HepG2 (cell line): ENCODE measurements around the gene HK3. TPM values are rescaled to one million over a fixed set of nuclear protein-coding genes. Genes with fewer than 3 reads are reported as not detected.

ENCODE experiments used
- ATAC-seq: fragments of 200-7000 bp; cut with Tn5 transposase; 3 replicates; pipeline ENCODE4 v1.9.1; 2020; ENCODE audit warnings: mild to moderate bottlenecking, moderate library complexity
- BruUV-seq: library from RNA; stranded (reverse); fragments of 400-500 nt; replicated peaks from 2 replicates; lab custom pipeline; 2021; lab: Mats Ljungman, UMichigan
- CTCF ChIA-PET: fragments of 300-600 bp; formaldehyde crosslinking; extraction: SDS; loops from one replicate; lab custom pipeline; 2021; ENCODE audit warnings: low total read pairs, inconsistent platforms, low intra/inter-chr PET ratio; lab: Yijun Ruan, JAX
- POLR2A ChIA-PET: fragments of 350-600 bp; sonication (Branson Sonifier 250); formaldehyde crosslinking; loops from one replicate; lab custom pipeline; 2020; ENCODE audit warnings: antibody characterized with exemption, inconsistent platforms; lab: Yijun Ruan, JAX
- DNase-seq: peaks from one replicate; pipeline ENCODE4 v3.0.0-alpha.2; 2015; ENCODE audit warnings: low spot score
- FAIRE-seq: peaks from 3 replicates; lab custom pipeline; 2011; peaks lifted over from hg19 to GRCh38; lab: Jason Lieb, UNC
- H2AFZ ChIP-seq: one replicate; pipeline ENCODE4 v1.6.1; 2011; ENCODE audit warnings: low read length, inconsistent platforms
- H3K27ac ChIP-seq: fragments of 300-600 bp; 3 replicates; pipeline ENCODE4 v1.8.0; 2011; ENCODE audit warnings: mixed run types, mild to moderate bottlenecking, mixed read lengths, low read length, inconsistent platforms; ENCODE audit not compliant: insufficient read depth; ENCODE audit errors: extremely low read length
- H3K27me3 ChIP-seq, 2 experiments: fragments of 200-600 bp in 1 of 2; 2 replicates in 1 of 2; 3 replicates in 1 of 2; pipeline versions ENCODE4 v1.6.0 to v1.8.0; 2011; ENCODE audit warnings: low read length in 2 of 2, mild to moderate bottlenecking in 2 of 2, moderate library complexity in 2 of 2, inconsistent platforms in 1 of 2; ENCODE audit not compliant: insufficient read depth in 2 of 2, control insufficient read depth in 1 of 2
- H3K36me3 ChIP-seq, 2 experiments: fragments of 200-600 bp in 1 of 2; replicated peaks in 1 of 2; 2 replicates in 1 of 2; 3 replicates in 1 of 2; pipeline versions ENCODE4 v1.5.1 to v1.8.0; 2011; ENCODE audit warnings: low read length in 2 of 2, inconsistent platforms in 1 of 2; ENCODE audit not compliant: insufficient read depth in 2 of 2, control insufficient read depth in 1 of 2
- H3K4me1 ChIP-seq: 2 replicates; pipeline ENCODE4 v1.5.1; 2012; ENCODE audit warnings: low read length, inconsistent platforms; ENCODE audit not compliant: insufficient read depth
- H3K4me2 ChIP-seq: 2 replicates; pipeline ENCODE4 v1.6.0; 2011; ENCODE audit warnings: low read depth, low read length, inconsistent platforms
- H3K4me3 ChIP-seq, 3 experiments: fragments of 200-600 bp in 1 of 3; sonication (generic), shearing (Covaris generic) in 1 of 3; replicated peaks in 1 of 3; 2 replicates each; pipeline ENCODE4 v1.5.1; 2011 to 2016; ENCODE audit warnings: low read length in 3 of 3, inconsistent platforms in 2 of 3, low read depth in 2 of 3, mild to moderate bottlenecking in 2 of 3, control low read depth in 1 of 3, mixed read lengths in 1 of 3; ENCODE audit not compliant: insufficient read depth in 1 of 3
- H3K79me2 ChIP-seq: one replicate; pipeline ENCODE4 v1.6.1; 2011; ENCODE audit warnings: low read length, inconsistent platforms; ENCODE audit not compliant: insufficient read depth
- H3K9ac ChIP-seq: 2 replicates; pipeline ENCODE4 v1.6.0; 2011; ENCODE audit warnings: mild to moderate bottlenecking, low read depth, low read length, inconsistent platforms; ENCODE audit not compliant: insufficient read depth
- H3K9me3 ChIP-seq: 2 replicates; pipeline ENCODE4 v1.5.1; 2012; ENCODE audit warnings: mild to moderate bottlenecking, low read length
- H4K20me1 ChIP-seq: 2 replicates; pipeline ENCODE4 v1.6.0; 2011; ENCODE audit warnings: inconsistent platforms, mild to moderate bottlenecking, low read length, moderate library complexity; ENCODE audit not compliant: insufficient read depth
- KDM5A ChIP-seq: fragments of 200-600 bp; sonication (generic); IDR thresholded peaks from 2 replicates; pipeline ENCODE4 v1.7.0; 2018; ENCODE audit warnings: antibody characterized with exemption, mild to moderate bottlenecking, low read length, borderline replicate concordance
- MAZ ChIP-seq, 2 experiments: sonication (generic) in 1 of 2; formaldehyde crosslinking in 1 of 2; IDR thresholded peaks; 2 replicates each; pipeline versions ENCODE4 v1.5.0 to v1.6.1; 2012 to 2020; ENCODE audit warnings: low read depth in 2 of 2, mild to moderate bottlenecking in 2 of 2, borderline replicate concordance in 1 of 2, improper control_type of control experiment in 1 of 2, low read length in 1 of 2, missing genetic modification reagents in 1 of 2, moderate library complexity in 1 of 2
- MZF1 ChIP-seq: sonication (generic); formaldehyde crosslinking; IDR thresholded peaks from 2 replicates; pipeline ENCODE4 v1.8.1; 2023; ENCODE audit warnings: mild to moderate bottlenecking, missing genetic modification reagents, borderline replicate concordance
- NCOA5 ChIP-seq: sonication (generic); formaldehyde crosslinking; IDR thresholded peaks from 2 replicates; pipeline ENCODE4 v1.4.0; 2020; ENCODE audit warnings: missing genetic modification reagents
- NFKBIZ ChIP-seq: IDR thresholded peaks from 2 replicates; pipeline ENCODE4 v1.6.1; 2018; ENCODE audit warnings: missing genetic modification reagents, missing compliant biosample characterization
- PATZ1 ChIP-seq: sonication (generic); formaldehyde crosslinking; IDR thresholded peaks from 2 replicates; pipeline ENCODE4 v1.4.0; 2020; ENCODE audit warnings: missing genetic modification reagents
- POLR2A ChIP-seq, 2 experiments: IDR thresholded peaks; 2 replicates each; pipeline ENCODE4 v1.6.1; 2011; ENCODE audit warnings: low read depth in 2 of 2, low read length in 2 of 2, mild to moderate bottlenecking in 1 of 2, moderate library complexity in 1 of 2; ENCODE audit not compliant: insufficient read depth in 1 of 2
- RBFOX2 ChIP-seq: fragments of 200-400 bp; formaldehyde crosslinking; IDR thresholded peaks from 2 replicates; pipeline ENCODE4 v1.6.1; 2017; ENCODE audit warnings: low read depth, mild to moderate bottlenecking, low read length
- SMYD3 ChIP-seq: sonication (generic); formaldehyde crosslinking; IDR thresholded peaks from 2 replicates; pipeline ENCODE4 v1.8.1; 2023; ENCODE audit warnings: mild to moderate bottlenecking, missing genetic modification reagents
- U2AF1 ChIP-seq: fragments of 200-400 bp; formaldehyde crosslinking; optimal IDR thresholded peaks from 2 replicates; pipeline ENCODE3; 2017; ENCODE audit warnings: mild to moderate bottlenecking, low read depth, low read length
- ZNF207 ChIP-seq: fragments of 450-650 bp; IDR thresholded peaks from 2 replicates; pipeline ENCODE4 v1.6.1; 2016; ENCODE audit warnings: antibody characterized with exemption, borderline replicate concordance
- ZNF282 ChIP-seq: fragments of 450-650 bp; IDR thresholded peaks from 2 replicates; pipeline ENCODE4 v1.6.1; 2018; ENCODE audit not compliant: partially characterized antibody
- WGBS: methylation state at CpG from one replicate; pipeline ENCODE4 v1.1.6; 2017; ENCODE audit warnings: low lambda C conversion rate; 5-methylcytosine and 5-hydroxymethylcytosine counted together
- in situ Hi-C: cut with HindIII; loops from 2 replicates; pipeline ENCODE4 v1.10.0; 2017; ENCODE audit warnings: low pct_unique_long_range_greater_than_20kb; ENCODE audit not compliant: extremely low pct_ligation_motif_present
- intact Hi-C: fragments of 100-400 bp; cut with micrococcal nuclease; formaldehyde crosslinking; loops from one replicate; pipeline ENCODE4 v1.10.0; 2022; ENCODE audit not compliant: unreplicated experiment
- polyA plus RNA-seq, 8 experiments: library from polyadenylated mRNA; depleted of rRNA in 3 of 8; stranded (reverse) in 7 of 8; unstranded in 1 of 8; fragments of >200 nt; fragmentation: Illumina TruSeq in 4 of 8; extraction: Trizol in 4 of 8; gene quantifications; 2 replicates each; pipeline versions ENCODE4 v1.2.1 to v1.2.3, GENCODE V29; 2011 to 2016; ENCODE audit warnings: low read depth in 4 of 8, missing spikeins in 1 of 8, mixed read lengths in 1 of 8; ENCODE audit not compliant: insufficient read depth in 1 of 8
- total RNA-seq, 5 experiments: library from RNA; depleted of rRNA; stranded (reverse); fragments of >200 nt; fragmentation: Illumina TruSeq; extraction: Trizol; gene quantifications; 2 replicates each; pipeline ENCODE4 v1.2.3, GENCODE V29; 2016; ENCODE audit warnings: low read depth in 1 of 5

Gene HK3
- total and polyA plus RNA-seq, 2 of the 13 experiments (the other 11 are each of a cell fraction or from before 2014, with no cell fraction given): not detected

- TF ChIP-seq SMYD3: no peak
- no peak overlapping the region for H2AFZ ChIP-seq
- intact Hi-C loops: no loop called here
- ChIA-PET POLR2A (no interaction called here), CTCF (no interaction called here)
- no peak overlapping the region for H3K9ac ChIP-seq
- H3K27me3 ChIP-seq: peaks cover 28 to 74% of the 10 kb centered on the region in 2 experiments
- peaks cover 8% of the 10 kb centered on the region; the same call in 1 of the 2 replicates for H3K4me1 ChIP-seq
- H3K4me2 ChIP-seq: no peak overlapping the region
- DNase-seq: no peak
- ATAC-seq: no peak
- no peak overlapping the region for H3K4me3 ChIP-seq
- H3K27ac ChIP-seq: no peak overlapping the region
- H3K79me2 ChIP-seq: no peaks in the 10 kb centered on the region
- H3K9me3 ChIP-seq: no peaks in the 10 kb centered on the region
- no peak for FAIRE-seq
- H3K36me3 ChIP-seq: no peaks in the 10 kb centered on the region
- 9% methylated on average over 1 of the region's 7 CpGs for WGBS
- H4K20me1 ChIP-seq: 0 out of 2 replicates have a peak, but pooled peaks cover 6% of the 10 kb centered on the region
- no TSS peak for BruUV-seq
- in situ Hi-C loops: no loop called here
These were observed 33.2 kb downstream of the HK3 start for GRCh38 chr5:176865964-176866363.

GRCh38 chr5:176864755-176865154, 34.4 kb downstream of the HK3 start:
- FAIRE-seq (no peak), DNase-seq (no peak), ATAC-seq (no peak)
- H3K4me2 ChIP-seq: no peak overlapping the region
- H2AFZ ChIP-seq: no peak overlapping the region
- H3K79me2 ChIP-seq: no peaks in the 10 kb centered on the region
- ChIA-PET POLR2A (no interaction called here), CTCF (no interaction called here)
- no peaks in the 10 kb centered on the region for H3K4me1 ChIP-seq
- in situ Hi-C loops (no loop called here), intact Hi-C loops (no loop called here)
- H3K27ac ChIP-seq: no peak overlapping the region
- 0 out of 2 replicates have a peak, but pooled peaks cover 6% of the 10 kb centered on the region for H4K20me1 ChIP-seq
- BruUV-seq: no TSS peak
- H3K27me3 ChIP-seq: peaks cover 31 to 83% of the 10 kb centered on the region in 2 experiments
- WGBS: 24% methylated on average over 4 of the region's 8 CpGs
- H3K36me3 ChIP-seq: no peaks in the 10 kb centered on the region
- no peak overlapping the region for H3K4me3 ChIP-seq
- no peak for TF ChIP-seq PATZ1 (CRISPR knock-in tag)
- no peak for TF ChIP-seq NFKBIZ (CRISPR knock-in tag)
- TF ChIP-seq POLR2A (IDR thresholded peaks at IDR 0.05; ENCODE audit: insufficient read depth in 1 of 2, low read depth in 2 of 2, low read length in 2 of 2): no peak
- TF ChIP-seq ZNF282: no peak
- no peak for TF ChIP-seq U2AF1
- no peak for TF ChIP-seq MZF1 (CRISPR knock-in tag)
- no peak for TF ChIP-seq MAZ (IDR thresholded peaks at IDR 0.05; ENCODE audit: borderline replicate concordance, low read depth, low read length)
- TF ChIP-seq MAZ (CRISPR knock-in tag; IDR thresholded peaks at IDR 0.05; ENCODE audit: low read depth): no peak
- TF ChIP-seq KDM5A: no peak
- TF ChIP-seq RBFOX2: no peak
- no peak for TF ChIP-seq ZNF207
- no peak for TF ChIP-seq NCOA5 (CRISPR knock-in tag)
- H3K9ac ChIP-seq: no peak overlapping the region
- no peaks in the 10 kb centered on the region for H3K9me3 ChIP-seq
